ENCODE measurements around the gene COL15A1.
A peak's percentile ranks its signal among the peaks of the same experiment; 100 is the strongest.

The COL15A1 gene

GRCh38 chr9:99056886-99057664, 113.4 kb downstream of the COL15A1 start:
- TF ChIP-seq, protein P1, sequence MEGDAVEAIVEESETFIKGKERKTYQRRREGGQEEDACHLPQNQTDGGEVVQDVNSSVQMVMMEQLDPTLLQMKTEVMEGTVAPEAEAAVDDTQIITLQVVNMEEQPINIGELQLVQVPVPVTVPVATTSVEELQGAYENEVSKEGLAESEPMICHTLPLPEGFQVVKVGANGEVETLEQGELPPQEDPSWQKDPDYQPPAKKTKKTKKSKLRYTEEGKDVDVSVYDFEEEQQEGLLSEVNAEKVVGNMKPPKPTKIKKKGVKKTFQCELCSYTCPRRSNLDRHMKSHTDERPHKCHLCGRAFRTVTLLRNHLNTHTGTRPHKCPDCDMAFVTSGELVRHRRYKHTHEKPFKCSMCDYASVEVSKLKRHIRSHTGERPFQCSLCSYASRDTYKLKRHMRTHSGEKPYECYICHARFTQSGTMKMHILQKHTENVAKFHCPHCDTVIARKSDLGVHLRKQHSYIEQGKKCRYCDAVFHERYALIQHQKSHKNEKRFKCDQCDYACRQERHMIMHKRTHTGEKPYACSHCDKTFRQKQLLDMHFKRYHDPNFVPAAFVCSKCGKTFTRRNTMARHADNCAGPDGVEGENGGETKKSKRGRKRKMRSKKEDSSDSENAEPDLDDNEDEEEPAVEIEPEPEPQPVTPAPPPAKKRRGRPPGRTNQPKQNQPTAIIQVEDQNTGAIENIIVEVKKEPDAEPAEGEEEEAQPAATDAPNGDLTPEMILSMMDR (IDR thresholded peaks at IDR 0.05; ENCODE audit: low read depth, low read length), result no peak
- TF ChIP-seq POLR2A (IDR thresholded peaks at IDR 0.05; ENCODE audit: extremely low read depth, insufficient read length), result no peak
- TF ChIP-seq MYC (IDR thresholded peaks at IDR 0.05; ENCODE audit: low read depth, low read length), result no peak
- no peak for TF ChIP-seq MAX (IDR thresholded peaks at IDR 0.05; ENCODE audit: low read depth, low read length)
- DNase-seq (ENCODE audit: low read depth), result peak; percentile 58

DNA sequence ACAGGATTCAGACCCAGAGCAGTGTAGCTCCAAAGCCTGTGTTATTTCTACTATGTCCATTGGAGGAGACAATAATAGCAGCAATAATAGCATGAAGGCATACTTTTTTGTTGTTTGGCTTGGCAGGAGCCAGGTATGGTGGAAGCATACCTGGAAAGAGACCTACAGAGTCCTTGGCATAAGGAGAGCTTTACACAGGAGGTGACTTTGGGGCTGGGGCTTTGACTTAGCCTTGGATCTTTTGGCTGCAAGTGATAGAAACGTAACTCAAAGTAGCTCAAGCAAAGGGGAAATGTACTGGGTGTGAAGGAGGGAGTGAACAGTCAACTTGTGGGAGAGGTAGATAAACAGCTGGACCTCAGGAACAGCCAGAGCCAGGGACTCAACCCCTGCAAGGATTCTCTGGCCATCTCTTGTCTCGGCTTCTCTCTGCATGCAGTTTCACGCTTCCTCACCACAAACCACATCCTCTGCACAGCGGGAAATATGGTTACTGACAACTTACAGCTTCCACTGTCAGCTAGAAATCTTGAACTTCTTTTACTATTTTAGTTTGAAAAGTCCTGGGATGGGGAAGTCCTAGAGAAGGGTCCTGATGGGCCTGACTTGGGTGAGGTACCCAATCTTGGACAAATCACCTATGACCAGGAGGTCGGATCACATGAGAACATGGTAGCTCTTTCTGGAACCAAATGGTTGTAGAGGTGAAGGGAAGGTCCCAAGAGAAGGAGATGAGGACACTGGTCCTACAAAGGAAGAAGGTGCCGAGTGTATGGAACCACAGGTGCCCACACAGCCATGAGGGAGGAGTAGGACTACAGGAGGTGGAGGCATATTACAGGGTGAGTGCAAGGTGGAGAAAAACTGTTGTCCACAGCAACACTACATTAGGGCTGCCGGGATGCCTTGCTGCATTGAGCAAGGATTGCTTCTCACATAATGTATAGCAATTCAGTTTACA, 114.2 kb downstream of the COL15A1 start:
- H3K4me3 ChIP-seq (ENCODE audit: low read depth, low read length), result peak overlapping the region; percentile 2
- TF ChIP-seq MAX (IDR thresholded peaks at IDR 0.05; ENCODE audit: low read depth, low read length), result peak; percentile 53; the same call in 1 of the 2 replicates
- peak; percentile 37; the same call in 1 of the 2 replicates for TF ChIP-seq MYC (IDR thresholded peaks at IDR 0.05; ENCODE audit: low read depth, low read length)
- TF ChIP-seq, protein P1 (IDR thresholded peaks at IDR 0.05; ENCODE audit: low read depth, low read length), result no peak
- DNase-seq (ENCODE audit: low read depth), result peak; percentile 97

More at GRCh38 chr9:99056886-99057664, 113.4 kb downstream of the COL15A1 start:
- no peak overlapping the region for H3K4me3 ChIP-seq (ENCODE audit: low read depth, low read length)

DNA sequence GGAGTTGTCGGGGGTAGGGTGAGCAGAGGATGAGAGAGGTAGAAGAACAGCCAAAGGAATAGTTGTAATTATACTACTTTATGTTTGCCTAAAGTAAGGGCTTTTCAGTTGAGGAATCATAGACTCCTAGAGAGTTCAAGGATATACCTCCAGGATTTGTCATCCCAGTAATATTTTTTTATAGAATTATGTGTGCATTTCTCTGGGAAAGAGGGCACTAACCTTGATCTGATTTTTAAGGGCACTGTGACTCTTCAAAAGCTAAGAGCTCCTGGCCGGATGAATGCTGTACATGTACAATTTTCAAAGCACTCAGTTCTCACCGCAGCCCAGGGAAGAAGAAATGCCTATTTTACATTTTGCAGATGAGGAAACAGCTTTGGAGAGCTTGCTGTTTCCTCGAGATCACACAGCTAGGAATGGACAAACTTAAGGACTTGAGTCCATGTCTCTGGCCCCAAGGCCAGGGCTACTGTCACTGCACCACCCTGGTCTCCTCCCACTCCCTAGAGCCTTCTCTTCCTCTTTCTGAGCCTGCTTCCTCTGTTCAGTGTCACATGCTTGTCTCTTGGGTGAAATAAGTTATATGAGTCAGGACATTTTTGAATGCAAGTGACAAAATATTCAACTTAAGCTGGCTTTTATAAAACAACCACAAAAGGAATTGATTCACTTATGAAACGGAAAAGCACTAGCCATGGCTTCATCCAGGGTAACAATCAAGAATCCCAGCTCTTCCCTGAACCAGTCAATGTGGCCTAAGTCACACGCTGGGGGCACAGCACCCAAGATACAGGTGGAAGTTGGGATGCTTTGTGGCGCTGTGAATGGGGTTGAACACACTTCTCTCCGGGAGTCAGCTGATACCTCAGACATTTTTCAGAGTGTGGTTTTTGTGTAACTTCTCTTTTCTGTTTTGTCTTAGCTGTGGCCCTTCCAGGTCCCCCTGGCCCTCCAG, 115.5 kb downstream of the COL15A1 start:
- peak; percentile 69; the same call in 1 of the 2 replicates for TF ChIP-seq MYC (IDR thresholded peaks at IDR 0.05; ENCODE audit: low read depth, low read length)
- TF ChIP-seq POLR2A (IDR thresholded peaks at IDR 0.05; ENCODE audit: extremely low read depth, insufficient read length), result peak; percentile 17
- TF ChIP-seq MAX (IDR thresholded peaks at IDR 0.05; ENCODE audit: low read depth, low read length), result peak; percentile 76
- TF ChIP-seq, protein P1 (IDR thresholded peaks at IDR 0.05; ENCODE audit: low read depth, low read length), result no peak
- H3K4me3 ChIP-seq (ENCODE audit: low read depth, low read length), result peak overlapping the region; percentile 23
- peak; percentile 94 for DNase-seq (ENCODE audit: low read depth)

GRCh38 chr9:99060621-99061020, 116.9 kb downstream of the COL15A1 start:
- H3K4me3 ChIP-seq (ENCODE audit: low read depth, low read length), result no peak overlapping the region
- no peak for DNase-seq (ENCODE audit: low read depth)
- no peak for TF ChIP-seq MYC (IDR thresholded peaks at IDR 0.05; ENCODE audit: low read depth, low read length)
- TF ChIP-seq POLR2A (IDR thresholded peaks at IDR 0.05; ENCODE audit: extremely low read depth, insufficient read length), result no peak
- no peak for TF ChIP-seq MAX (IDR thresholded peaks at IDR 0.05; ENCODE audit: low read depth, low read length)
- TF ChIP-seq, protein P1 (IDR thresholded peaks at IDR 0.05; ENCODE audit: low read depth, low read length), result no peak

- no peak for DNase-seq (ENCODE audit: low read depth)
- H3K4me3 ChIP-seq (ENCODE audit: low read depth, low read length), result no peak overlapping the region
- TF ChIP-seq, protein P1 (IDR thresholded peaks at IDR 0.05; ENCODE audit: low read depth, low read length), result no peak
- no peak for TF ChIP-seq POLR2A (IDR thresholded peaks at IDR 0.05; ENCODE audit: extremely low read depth, insufficient read length)
- no peak for TF ChIP-seq MYC (IDR thresholded peaks at IDR 0.05; ENCODE audit: low read depth, low read length)
- TF ChIP-seq MAX (IDR thresholded peaks at IDR 0.05; ENCODE audit: low read depth, low read length), result no peak
Measured at GRCh38 chr9:99062549-99062948, 118.8 kb downstream of the COL15A1 start.
